Smooth muscle cell (in vitro differentiated cells): ENCODE results near the gene RAPGEF1. TPM values are rescaled to one million over a fixed set of nuclear protein-coding genes. Genes with fewer than 3 reads are reported as not detected.

Source experiments
- DNase-seq: peaks from one replicate; lab custom pipeline; 2025; ENCODE audit not compliant: unreplicated experiment; lab: John Stamatoyannopoulos, UW
- H2AFZ ChIP-seq: fragments of 200-600 bp; sonication (generic); 2 replicates; pipeline ENCODE4 v1.6.0; 2016; ENCODE audit warnings: antibody characterized with exemption, low read depth, mild to moderate bottlenecking
- H3F3A ChIP-seq: fragments of 200-600 bp; sonication (generic); 2 replicates; pipeline ENCODE4 v1.6.0; 2017; ENCODE audit warnings: antibody characterized with exemption, low read depth
- H3K27ac ChIP-seq: fragments of 200-600 bp; sonication (generic); 2 replicates; pipeline ENCODE4 v1.5.1; 2016; ENCODE audit warnings: low read depth, mild to moderate bottlenecking
- H3K27me3 ChIP-seq: fragments of 200-600 bp; sonication (generic); 2 replicates; pipeline ENCODE4 v1.6.1; 2016; ENCODE audit warnings: low read depth, mild to moderate bottlenecking
- H3K36me3 ChIP-seq: fragments of 200-600 bp; sonication (generic); 2 replicates; pipeline ENCODE4 v1.5.1; 2016; ENCODE audit warnings: low read depth
- H3K4me1 ChIP-seq: fragments of 200-600 bp; sonication (generic); 2 replicates; pipeline ENCODE4 v1.5.1; 2016; ENCODE audit warnings: low read depth
- H3K4me2 ChIP-seq: fragments of 200-600 bp; sonication (generic); 2 replicates; pipeline ENCODE4 v1.6.0; 2016; ENCODE audit warnings: mild to moderate bottlenecking
- H3K4me3 ChIP-seq: fragments of 200-600 bp; sonication (generic); 2 replicates; pipeline ENCODE4 v1.5.1; 2016; ENCODE audit warnings: mild to moderate bottlenecking
- H3K79me2 ChIP-seq: fragments of 200-600 bp; sonication (generic); 2 replicates; pipeline ENCODE4 v1.6.0; 2016; ENCODE audit warnings: low read depth, mild to moderate bottlenecking
- H3K9ac ChIP-seq: fragments of 200-600 bp; sonication (generic); 2 replicates; pipeline ENCODE4 v1.6.0; 2016; ENCODE audit warnings: low read depth
- H3K9me3 ChIP-seq: fragments of 200-600 bp; sonication (generic); replicated peaks from 2 replicates; pipeline ENCODE4 v1.5.1; 2016; ENCODE audit warnings: low read depth
- H4K20me1 ChIP-seq: fragments of 200-600 bp; sonication (generic); 2 replicates; pipeline ENCODE4 v1.6.0; 2016; ENCODE audit warnings: low read depth
- WGBS: methylation state at CpG from one replicate; pipeline ENCODE4 v1.1.7; 2016; ENCODE audit warnings: low lambda C conversion rate; 5-methylcytosine and 5-hydroxymethylcytosine counted together
- polyA plus RNA-seq: library from polyadenylated mRNA; unstranded; fragments of >200 nt; fragmentation: Nextera tagmentation; extraction: Ambion mirVana; gene quantifications from 2 replicates; pipeline ENCODE4 v1.2.1, GENCODE V29; 2016
- total RNA-seq: library from RNA; depleted of rRNA; stranded (reverse); fragments of >200 nt; gene quantifications from 2 replicates; pipeline ENCODE4 v1.2.3, GENCODE V29; 2014
- TF ChIP-seq, protein P1 (sequence below): fragments of 200-600 bp; sonication (generic); IDR thresholded peaks from 2 replicates; pipeline ENCODE4 v1.5.1; 2017; ENCODE audit warnings: borderline replicate concordance, mild to moderate bottlenecking, antibody characterized with exemption; ENCODE audit not compliant: insufficient read depth, poor library complexity, severe bottlenecking

Gene RAPGEF1
- total and polyA plus RNA-seq, 2 experiments from 2014 or later, result 16.4 to 17.8 TPM

DNA sequence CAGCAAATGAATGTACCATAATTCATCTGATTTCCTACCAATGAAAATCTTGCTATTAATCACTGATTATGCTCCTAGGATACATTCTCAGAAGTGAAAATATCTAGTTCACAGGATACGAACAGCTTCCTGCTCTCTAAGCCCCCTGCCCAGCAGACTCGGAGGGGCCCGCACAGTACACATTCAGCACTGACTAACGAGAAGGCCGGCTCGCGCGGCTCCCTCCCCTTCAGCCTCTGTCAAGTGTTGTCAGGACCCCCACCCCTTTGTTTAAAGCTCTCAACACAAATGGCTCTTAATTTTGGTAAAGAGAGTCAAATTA lies 112.6 kb downstream of the RAPGEF1 start:
- Histone ChIP-seq H2AFZ (no peak overlapping the region), H4K20me1 (no peaks in the 10 kb centered on the region), H3K27me3 (no peaks in the 10 kb centered on the region), H3K79me2 (no peaks in the 10 kb centered on the region), H3K9me3 (no peaks in the 10 kb centered on the region), H3K9ac (no peak overlapping the region), H3F3A (no peaks in the 10 kb centered on the region), H3K4me3 (no peak overlapping the region), H3K4me2 (no peak overlapping the region), H3K4me1 (no peaks in the 10 kb centered on the region), H3K27ac (peak overlapping the region; percentile 59), H3K36me3 (no peaks in the 10 kb centered on the region)
- no peak for DNase-seq
- 98% methylated on average over 8 of the region's 8 CpGs for WGBS
- TF ChIP-seq, protein P1, sequence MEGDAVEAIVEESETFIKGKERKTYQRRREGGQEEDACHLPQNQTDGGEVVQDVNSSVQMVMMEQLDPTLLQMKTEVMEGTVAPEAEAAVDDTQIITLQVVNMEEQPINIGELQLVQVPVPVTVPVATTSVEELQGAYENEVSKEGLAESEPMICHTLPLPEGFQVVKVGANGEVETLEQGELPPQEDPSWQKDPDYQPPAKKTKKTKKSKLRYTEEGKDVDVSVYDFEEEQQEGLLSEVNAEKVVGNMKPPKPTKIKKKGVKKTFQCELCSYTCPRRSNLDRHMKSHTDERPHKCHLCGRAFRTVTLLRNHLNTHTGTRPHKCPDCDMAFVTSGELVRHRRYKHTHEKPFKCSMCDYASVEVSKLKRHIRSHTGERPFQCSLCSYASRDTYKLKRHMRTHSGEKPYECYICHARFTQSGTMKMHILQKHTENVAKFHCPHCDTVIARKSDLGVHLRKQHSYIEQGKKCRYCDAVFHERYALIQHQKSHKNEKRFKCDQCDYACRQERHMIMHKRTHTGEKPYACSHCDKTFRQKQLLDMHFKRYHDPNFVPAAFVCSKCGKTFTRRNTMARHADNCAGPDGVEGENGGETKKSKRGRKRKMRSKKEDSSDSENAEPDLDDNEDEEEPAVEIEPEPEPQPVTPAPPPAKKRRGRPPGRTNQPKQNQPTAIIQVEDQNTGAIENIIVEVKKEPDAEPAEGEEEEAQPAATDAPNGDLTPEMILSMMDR, result no peak

- no peak overlapping the region for H3K9ac ChIP-seq
- H4K20me1 ChIP-seq, result no peaks in the 10 kb centered on the region
- no peak overlapping the region for H3K4me3 ChIP-seq
- no peak overlapping the region for H3K4me2 ChIP-seq
- DNase-seq, result no peak
- H3K4me1 ChIP-seq, result no peaks in the 10 kb centered on the region
- no peaks in the 10 kb centered on the region for H3F3A ChIP-seq
- H2AFZ ChIP-seq, result no peak overlapping the region
- H3K36me3 ChIP-seq, result no peaks in the 10 kb centered on the region
- no peaks in the 10 kb centered on the region for H3K9me3 ChIP-seq
- H3K27ac ChIP-seq, result no peak overlapping the region
- no peaks in the 10 kb centered on the region for H3K79me2 ChIP-seq
- no peaks in the 10 kb centered on the region for H3K27me3 ChIP-seq
- TF ChIP-seq, protein P1, result no peak
- WGBS, result 95% methylated on average over 28 of the region's 28 CpGs
Observed at GRCh38 chr9:131625790-131626670, 113.8 kb downstream of the RAPGEF1 start.

DNA sequence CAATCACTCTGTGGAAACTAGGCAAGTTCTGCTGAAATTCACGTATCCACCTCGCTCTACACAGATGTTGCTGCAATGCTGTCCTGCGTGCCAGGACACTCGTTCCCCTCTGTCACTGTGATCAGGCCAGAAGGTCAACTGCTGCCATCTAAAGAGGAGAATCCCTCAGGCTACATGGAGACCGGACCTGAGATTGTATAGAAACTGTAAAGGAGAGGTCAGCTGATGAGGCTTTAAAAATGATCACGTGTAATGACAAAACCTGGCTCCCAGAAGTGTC lies 114.4 kb downstream of the RAPGEF1 start:
- DNase-seq, result no peak
- Histone ChIP-seq H3K36me3 (no peaks in the 10 kb centered on the region), H3K4me1 (no peaks in the 10 kb centered on the region), H3K4me2 (no peak overlapping the region), H3K79me2 (no peaks in the 10 kb centered on the region), H3K9me3 (no peaks in the 10 kb centered on the region), H3K27ac (no peak overlapping the region), H2AFZ (no peak overlapping the region), H3F3A (no peaks in the 10 kb centered on the region), H3K9ac (no peak overlapping the region), H3K4me3 (no peak overlapping the region), H3K27me3 (no peaks in the 10 kb centered on the region), H4K20me1 (no peaks in the 10 kb centered on the region)
- 91% methylated on average over 6 of the region's 6 CpGs for WGBS
- TF ChIP-seq, protein P1, result no peak
